ENCODE data around the gene EIF5A2.

DNA sequence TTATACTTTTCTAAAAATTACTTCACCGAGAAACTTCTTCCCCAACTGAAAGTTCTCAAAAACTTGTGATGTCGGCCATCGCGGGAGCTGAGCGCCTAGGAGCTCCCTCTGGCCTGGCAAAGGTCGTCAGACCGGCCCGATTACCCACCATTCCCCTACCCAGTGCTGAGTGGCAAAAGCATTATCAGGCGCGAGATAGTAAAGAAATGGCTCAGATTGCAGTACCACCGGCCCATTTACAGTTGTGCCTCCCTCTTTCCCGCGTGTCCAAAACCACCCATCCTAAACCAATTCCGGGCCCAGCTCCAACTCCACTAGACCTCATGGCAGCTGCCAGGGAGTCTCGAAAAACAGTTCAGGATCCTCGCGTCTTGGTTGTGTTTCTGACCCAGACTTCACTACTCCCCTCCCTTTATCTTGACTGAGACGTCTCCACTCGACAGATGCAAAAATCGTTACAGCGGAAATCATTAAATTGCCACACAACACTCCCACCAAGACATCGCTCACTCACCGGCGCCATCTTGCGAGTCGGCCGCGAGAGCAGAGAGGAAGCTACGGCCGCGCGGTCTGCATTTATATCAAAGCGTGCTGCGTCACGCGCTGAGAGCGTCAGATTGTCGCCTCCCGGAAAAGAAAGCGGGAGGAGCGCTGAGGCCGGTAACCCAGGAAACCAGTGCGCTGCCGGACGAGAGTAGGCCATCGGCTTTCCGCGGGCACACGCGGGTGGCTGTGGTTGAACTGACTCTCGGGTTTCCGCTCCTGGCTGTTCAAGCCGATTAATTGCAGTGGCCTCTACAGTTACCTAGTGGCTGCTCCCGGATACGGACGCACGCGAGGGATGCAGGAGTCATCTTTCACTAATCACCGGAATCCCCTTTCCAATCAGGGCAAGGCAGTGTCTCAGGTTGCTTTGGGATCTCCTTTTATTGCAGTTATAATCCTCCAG, 38.5 kb downstream of the EIF5A2 start, which contains the start of gene RPL22L1:
- no peak for TF ChIP-seq EZH2 (IDR thresholded peaks at IDR 0.05; ENCODE audit: insufficient read depth, poor library complexity, severe bottlenecking)
- TF ChIP-seq EZH2phosphoT487 (IDR thresholded peaks at IDR 0.05; ENCODE audit: insufficient read depth, low read depth): no peak
